Stimulated activated CD8-positive, alpha-beta memory T cell treated with anti-CD3 and anti-CD28 coated beads, Interleukin-7, amount 100 ng/mL, for 4 hours (primary cell): ENCODE results near the gene CNGA2.
"Not testable (repeated sequence)": the region's sequence is repeated elsewhere in the genome, so short reads cannot be mapped to it uniquely, and the experiment has no call there.

Source experiments
- DNase-seq, 2 donors: peaks; one replicate each; pipeline ENCODE4 v3.0.0-alpha.2; 2020; ENCODE audit warnings: low read depth in 2 of 2

The CNGA2 gene

DNA sequence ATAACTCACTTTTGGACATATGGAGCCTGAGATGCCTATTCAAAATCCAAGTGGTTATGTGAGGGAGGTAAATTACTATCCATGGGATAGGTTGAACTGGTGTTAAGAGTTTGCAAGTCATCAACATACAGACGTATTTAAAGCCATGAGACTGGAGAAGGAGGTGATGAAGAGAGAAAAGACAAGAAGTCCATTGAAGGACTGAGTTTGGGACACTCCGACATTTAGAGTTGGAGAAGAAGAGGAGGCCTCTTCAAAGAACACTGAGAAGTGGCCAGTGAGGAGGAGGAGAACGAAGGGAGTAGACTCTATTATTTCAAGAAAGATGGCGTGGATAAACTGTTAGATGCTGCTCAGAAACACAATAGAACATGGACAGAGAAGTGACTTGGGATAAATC lies at the start of gene CNGA2:
TSS of gene CNGA2 (plus strand) at position 301 of the 400 bp plus-strand sequence. CDS start 3,738 bp downstream, outside the sequence.
- DNase-seq, result no peak

DNA sequence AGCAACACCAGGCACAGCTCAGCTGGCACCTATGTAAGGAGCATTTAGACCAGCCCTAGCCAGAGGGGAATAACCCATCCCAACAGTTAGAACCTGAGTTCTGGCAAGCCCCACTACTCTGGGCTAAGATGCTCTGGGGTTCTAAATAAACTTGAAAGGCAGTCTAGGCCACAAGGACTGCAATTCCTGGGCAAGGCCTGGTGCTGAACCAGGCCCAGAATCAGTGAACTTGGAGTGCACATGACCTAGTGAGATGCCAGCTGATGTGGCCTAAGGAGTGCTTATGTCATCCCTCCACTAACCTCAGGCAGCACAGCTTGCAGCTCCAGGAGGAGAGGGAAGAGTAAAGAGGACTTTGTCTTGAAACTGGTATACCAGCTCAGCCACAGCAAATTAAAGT lies 46.9 kb upstream of the CNGA2 start:
- no peak for DNase-seq

DNA sequence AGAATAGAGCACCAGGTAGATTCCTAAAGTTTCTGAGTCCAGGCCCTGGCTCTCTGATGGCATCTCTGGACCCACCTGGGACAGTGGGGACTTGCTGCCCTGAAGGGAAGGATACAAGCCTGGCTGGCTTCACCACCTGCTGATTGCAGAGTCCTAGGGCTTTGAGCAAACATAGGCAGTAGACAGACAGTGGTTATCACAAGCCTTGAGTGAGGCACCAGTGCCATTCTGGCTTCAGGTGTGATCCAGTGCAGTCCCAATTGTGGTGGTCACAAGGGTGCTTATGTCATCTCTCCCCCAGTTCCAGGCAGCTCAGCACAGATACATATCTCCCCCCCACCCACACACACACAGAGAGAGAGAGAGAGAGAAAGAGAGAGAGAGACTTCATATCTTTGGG lies 45.9 kb upstream of the CNGA2 start:
- DNase-seq, result no peak

DNA sequence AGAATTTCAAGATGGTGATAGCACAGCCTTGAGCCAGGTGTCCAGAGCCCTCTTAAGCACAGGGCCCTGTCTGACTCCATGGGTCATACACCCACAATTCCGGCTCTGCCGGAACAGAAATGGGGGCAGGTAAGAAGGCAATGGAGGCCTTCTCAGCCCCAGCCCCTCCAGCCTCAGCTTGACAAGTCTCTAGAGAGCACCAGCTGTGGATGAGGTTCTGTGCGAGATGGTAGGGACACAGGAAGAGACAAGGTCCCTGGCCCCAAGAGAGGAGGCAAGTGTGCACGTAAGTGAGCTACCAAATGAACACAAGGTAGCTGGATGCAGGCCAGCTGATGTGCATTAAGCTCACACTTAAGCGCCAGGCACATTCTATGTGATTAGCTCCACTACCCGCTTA lies 41.7 kb upstream of the CNGA2 start:
- DNase-seq, result no peak

DNA sequence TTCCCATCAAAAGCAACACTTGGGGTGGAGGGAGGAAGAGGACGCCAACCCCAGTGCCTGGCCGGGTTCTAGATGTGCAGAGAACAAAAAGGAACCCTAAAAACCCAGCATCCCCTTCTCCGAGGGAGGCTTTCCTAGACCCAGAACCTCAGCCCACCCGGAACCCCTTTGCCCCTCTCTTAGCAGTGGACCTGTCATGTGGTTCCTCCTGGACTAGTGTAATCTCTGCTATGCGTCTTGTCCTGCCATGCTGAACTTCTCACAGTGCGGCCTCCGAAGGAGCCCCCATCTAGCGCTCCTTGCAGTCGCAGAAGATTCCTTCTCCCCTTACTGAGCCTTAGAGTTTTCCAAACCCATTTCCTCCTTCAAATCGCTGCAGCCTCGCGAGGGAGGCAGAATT lies 40.4 kb upstream of the CNGA2 start:
- DNase-seq, result no peak

DNA sequence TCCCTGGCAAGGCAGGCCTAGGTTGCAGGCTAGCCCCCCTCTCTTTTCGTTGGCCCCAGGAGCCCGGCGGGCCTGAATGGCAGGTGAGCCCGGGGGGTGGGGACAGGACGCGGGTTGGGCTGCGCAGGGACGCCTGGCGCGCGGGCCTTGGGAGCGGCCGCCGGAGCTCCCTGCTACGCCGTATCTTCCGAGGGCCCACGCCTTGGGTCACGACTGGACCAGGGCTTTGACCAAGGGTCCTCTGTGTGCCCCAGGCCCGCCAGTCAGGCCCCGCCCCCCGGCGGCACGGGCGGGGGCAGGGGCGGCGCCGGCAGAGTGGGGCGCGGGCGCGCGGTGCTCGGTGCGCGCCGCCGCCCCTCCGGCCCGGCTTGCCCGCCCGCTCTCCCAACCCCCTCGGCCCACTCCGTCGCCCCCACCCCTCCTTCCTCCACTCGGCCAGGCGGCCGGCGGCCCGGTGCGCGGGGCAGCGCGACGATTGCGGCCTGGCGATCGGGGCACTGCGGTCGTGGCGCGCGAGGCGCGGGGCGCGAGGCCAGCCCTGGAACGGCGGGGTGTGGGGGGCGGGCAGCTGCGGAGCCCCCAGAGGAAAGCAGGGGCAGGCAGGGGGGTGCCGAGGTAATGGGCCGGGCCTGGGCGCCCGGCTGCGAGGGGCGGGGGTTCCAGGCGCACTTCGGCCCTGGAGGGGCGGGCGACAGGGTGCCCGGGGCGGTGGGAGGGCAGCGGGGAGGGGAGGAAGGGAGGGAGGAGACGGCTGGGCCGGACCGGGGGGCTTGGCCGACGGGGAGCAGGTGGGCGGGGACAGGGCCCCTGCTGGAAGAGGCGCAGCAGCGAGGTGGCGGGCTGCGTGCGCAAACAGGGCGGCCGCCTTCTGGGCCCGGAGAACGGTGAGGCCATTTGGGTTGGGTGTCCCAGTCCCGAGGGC lies 39.6 kb upstream of the CNGA2 start, which contains the start of gene PRRG3:
TSS of gene PRRG3 (plus strand) at position 798 of the 922 bp plus-strand sequence. CDS start 3,357 bp downstream, outside the sequence.
- DNase-seq, result no peak

DNA sequence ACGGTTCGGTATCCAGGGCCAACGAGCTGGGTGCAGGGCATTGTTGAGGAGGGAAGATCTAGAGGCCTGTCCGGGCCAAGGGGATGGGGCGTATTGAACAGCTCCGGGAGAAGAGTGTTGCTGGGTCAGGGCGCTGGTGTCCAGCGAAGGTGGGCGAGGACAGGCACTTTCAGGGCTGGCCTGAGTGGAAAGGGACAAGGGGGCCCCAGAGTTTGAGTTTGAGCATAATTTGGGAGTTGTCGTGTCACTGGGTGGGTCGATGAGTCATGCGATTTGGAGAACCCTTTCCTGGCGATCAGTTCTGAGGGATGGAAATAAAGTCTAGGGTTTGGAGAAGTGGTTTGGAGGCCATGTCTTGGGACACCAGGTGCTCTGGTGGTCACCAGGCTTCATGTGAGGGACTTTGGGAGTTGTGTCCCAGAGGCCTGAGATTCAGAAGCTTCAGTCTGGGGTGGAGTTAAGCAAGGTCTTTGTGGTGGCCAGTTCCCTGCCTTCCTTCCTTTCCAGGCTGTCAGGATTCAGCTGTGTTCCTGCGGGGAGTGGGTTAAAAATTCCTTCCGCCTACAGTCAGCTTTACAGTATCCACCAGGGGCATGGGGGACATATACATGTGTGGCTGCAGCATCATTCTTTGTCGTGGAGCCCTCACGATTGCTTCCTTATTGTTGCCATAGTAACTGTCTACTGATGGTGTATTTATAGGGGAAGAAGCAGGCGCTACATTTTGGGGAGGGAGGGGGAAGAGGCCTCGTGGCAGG lies 38.8 kb upstream of the CNGA2 start:
- no peak for DNase-seq

DNA sequence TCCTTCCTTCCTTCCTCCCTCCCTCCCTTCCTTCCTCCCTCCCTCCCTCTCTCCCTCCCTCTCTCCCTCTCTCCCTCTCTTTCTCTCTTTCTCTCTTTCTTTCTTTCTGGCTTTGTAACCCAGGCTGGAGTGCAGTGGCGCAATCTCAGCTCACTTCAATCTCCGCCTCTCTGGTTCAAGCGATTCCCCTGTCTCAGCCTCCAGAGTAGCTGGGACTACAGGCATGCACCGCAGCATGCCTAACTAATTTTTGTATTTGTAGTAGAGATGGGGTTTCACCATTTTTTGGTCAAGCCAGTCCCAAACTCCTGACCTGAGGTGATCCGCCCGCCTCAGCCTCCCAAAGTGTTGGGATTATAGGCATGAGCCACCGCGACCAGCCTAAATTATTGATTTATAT lies 37.5 kb upstream of the CNGA2 start:
- DNase-seq, result not testable (repeated sequence)

DNA sequence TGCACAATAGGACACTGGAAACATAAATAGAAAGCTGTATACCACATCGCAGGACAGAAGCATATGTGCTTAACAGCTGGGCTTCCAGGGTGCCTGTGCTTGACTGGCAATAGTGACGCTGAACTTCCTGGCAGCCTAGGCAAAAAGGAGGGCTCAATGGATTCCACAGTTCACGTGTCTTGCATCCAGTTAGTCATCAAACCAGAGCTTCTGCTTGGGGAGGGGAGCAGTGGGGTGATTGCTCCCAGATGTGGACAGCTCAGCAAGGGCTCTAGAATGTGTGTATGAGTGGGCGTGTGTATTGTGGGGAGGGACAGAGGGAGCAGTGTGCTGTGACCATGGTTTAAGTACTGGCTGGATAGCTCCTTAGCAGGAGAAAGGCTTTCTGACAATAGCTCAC lies 37.0 kb upstream of the CNGA2 start:
- no peak for DNase-seq

DNA sequence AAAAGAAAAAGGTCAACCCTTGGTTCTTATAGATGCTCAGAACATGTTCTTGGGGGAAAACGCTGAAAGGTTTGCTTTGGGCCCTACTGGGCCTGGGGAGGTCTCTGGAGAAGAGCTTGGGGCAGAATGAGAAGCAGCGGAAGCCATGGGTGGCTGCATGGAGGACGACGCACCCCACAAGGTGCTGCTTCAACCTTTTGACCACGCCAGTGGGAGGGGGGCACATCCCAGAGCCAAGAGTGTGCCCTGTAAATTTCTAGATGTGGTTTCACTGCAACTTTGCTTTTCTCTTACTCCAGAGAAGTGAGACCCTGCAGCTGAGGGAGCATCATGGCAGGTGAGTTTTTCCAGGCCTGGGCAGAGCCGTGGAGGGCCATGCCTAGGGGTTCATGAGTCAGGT lies 36.1 kb upstream of the CNGA2 start:
- DNase-seq, result no peak

DNA sequence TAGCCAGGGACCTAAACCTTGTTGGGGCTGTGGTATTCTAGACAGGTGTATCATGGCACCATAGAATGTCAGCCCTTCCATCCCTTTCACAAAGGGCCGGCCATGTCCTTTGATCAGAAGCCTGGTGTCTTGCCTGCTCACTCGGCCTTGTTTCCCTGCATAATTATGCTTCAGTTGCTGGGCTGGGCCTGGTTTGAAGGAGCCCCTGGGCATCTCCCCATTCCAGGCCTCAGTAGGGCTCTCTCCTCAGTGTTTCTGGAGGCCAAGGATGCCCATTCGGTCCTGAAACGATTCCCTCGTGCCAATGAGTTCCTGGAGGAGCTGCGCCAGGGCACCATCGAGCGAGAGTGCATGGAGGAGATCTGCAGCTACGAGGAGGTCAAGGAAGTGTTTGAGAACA lies 34.8 kb upstream of the CNGA2 start:
- no peak for DNase-seq

DNA sequence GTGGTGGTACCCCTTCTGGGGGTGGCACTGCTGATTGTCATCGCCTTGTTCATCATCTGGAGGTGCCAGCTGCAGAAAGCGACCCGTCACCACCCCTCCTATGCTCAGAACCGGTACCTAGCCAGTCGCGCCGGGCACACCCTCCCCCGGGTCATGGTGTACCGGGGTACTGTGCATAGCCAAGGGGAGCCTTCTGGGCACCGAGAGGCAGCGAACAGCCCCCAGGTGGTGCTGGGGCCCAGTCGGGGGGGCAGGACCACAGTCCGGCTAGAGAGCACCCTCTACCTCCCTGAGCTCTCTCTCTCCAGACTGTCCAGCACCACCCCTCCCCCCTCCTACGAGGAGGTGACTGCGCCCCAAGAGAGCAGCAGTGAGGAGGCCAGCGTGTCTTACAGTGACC lies 34.0 kb upstream of the CNGA2 start:
- DNase-seq, result no peak

DNA sequence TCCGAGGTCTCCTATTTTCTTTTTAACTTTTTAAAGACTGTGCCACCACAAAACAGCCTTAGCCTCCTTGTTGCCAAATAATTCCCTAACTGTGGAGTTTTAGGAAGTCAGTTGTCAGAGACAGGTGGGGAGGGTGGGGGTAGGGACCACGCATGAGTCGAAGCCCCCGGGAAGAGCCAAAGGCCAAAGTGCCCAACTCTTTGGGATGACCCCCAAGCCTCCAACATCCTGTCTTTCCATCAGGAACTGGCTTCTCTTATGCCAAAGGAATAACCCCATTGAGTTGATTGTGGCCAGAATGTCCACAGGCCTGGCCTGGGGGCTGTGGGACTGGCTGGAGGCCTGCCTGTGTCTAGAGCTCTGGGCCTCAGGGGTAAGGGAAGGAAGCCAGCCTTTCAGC lies 33.5 kb upstream of the CNGA2 start:
- DNase-seq, result no peak

DNA sequence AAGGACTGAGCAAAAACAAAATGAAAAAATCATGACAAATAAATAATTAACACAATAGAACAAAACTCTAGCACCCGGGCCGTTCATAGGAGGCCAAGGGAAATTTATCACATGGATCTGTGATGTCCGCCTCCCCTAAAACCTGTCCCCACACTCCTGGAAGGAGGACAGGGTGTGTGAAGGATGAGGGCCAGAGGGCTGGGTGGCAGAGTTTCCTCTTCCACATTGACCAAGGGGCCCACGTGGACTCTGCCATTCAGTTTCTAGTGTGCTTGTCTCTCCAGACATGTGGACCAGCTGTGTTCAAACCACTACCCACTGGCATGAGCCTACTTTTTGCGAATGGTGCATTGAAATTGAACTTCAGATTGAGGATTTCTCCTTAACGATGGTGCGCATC lies 33.0 kb upstream of the CNGA2 start:
- no peak for DNase-seq

DNA sequence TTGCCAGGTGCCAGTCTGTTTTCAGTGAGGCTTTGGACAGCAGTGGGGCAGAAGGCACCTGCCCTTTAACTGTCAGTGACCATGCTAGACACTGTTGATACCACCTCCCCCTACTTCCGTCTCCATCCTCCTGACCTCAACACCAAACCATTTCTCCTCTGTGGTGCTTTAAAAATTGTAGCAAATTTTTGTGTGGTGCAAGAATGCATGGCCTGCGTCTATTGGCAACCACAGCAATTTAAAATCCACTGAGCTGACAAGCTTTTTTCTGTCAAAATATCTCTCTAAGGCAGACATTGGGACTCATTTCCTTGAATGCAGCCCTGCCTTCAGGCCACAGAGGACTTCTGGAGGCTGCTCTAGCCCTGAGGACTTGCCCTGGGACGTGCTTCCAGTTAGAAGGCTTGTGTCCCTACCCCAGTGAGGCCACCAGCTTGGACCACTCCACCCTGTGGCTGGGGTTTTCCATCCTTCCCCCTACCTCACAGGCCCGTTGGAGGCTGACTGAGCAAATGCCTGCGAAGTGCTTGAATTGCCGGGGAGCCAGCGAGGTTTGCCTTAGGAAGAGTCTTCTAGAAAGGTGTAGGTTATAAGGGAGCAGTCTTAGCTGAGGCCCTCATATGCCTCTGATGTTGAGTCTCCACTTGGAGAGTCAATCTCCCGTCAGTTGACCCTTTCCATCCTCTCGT lies 32.4 kb upstream of the CNGA2 start:
- no peak for DNase-seq

DNA sequence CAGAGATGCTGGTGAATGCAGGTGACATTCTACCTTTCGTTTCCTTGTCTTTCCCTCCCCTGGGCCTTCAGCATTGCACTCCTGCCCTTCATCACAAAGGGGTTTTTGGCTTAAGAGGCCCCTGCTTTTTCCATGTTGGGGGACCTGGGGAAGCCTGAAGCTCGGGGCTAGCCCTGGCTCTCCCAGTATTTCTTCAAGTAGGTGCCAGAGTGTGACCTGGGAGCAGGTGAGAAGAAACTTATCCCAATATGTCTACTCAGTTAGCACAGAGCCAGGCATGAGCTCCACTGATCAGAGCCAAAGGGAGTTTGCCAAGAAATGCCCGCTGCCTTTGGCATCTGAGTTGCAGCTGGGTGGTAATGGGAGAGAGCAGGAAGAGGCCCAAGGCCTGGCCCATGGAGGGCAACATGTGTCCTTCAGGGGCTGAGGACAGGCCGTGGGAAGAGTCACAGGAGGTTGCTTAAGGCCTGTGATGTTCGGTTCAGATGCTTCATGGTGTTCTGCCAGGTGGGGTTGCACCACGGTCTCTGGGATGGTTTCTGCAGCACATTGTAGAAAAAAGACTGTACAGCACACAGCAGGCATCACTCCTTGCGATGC lies 31.7 kb upstream of the CNGA2 start:
- no peak for DNase-seq

DNA sequence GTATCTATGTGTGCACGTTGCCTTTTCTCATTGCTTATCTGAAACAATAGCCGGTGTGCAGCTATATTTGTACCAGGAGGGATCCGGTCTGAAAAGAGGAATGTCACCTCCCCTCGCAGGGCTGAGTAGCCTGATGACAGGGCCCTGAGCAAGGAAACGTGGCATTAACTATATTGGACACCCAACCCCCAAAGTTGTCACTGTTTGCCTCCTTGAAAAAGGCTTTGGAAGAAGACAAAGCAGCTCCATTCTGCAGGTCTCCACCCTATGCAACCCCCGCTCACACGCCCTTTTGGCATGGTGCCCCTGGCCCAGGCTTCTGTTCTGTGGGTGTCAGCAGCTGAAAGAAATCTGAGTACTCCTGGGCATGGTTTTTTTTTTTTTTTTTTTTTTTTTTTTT lies 31.1 kb upstream of the CNGA2 start:
- no peak for DNase-seq

DNA sequence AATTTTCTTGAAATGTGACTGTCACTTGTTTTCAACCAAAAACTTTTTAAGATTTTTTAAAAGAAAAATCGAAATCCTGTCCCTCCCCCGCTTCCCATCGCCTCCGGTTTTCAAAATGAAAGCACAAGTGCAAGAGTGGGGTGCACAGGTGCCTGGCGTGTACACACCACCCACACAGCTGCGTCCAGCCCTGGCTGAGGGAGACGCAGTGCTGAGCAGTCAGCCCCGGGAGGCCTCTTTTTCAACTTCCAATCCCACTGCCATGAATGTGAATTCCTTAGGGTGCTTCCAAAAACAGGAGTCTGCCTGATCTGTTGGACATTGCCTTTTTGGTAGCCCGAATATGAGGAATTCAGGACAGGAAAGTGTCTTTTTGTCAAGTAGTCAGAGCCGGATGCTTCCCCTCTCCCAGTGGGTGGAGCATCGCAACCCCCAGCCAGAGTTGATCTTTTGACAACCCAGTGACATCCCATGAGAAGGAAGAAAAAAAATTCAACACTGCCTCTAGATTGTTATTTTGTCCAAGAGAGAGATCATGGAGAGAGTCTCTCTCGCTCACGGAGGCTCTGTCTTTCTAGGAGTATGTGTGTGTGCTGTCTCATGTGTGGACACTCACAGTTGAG lies 30.4 kb upstream of the CNGA2 start:
- no peak for DNase-seq

DNA sequence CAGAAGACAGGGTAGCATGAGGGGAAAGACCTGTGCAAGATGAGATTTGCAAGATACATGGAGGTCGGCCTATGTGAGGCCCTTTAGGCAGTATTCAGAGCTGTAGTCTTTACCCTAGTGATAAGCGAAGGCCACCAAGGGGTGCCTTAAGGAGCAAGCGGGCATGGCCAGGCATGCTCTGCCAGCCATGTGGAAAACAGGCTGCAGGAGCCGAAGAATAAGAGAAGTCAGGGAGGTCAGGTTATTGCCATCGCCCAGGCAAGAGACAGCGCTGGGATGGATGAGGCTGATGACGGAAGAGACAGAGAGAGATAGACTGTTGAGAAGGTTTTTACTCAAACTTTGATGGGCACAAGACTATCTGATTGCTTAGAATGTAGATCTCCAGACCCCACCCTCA lies 25.7 kb upstream of the CNGA2 start:
- no peak for DNase-seq

DNA sequence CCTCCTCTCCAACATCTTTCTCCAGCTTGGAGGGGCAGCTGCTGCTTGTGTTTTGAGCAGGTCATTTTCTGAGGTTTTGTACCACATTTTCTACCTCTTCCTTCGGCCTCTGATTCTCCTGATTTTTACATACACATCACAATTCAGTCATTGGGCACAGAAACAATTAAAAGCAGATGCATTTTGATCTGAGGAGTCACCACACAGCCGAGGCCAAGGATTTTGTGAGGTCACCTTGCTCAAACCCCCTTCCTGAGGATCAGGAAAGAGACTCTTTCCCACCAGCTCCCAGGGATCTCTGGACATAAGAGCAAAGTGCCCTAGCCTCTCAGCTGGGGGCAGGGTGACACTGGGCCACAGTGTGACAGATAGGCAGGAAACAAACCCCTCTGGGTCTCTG lies 24.1 kb upstream of the CNGA2 start:
- no peak for DNase-seq

DNA sequence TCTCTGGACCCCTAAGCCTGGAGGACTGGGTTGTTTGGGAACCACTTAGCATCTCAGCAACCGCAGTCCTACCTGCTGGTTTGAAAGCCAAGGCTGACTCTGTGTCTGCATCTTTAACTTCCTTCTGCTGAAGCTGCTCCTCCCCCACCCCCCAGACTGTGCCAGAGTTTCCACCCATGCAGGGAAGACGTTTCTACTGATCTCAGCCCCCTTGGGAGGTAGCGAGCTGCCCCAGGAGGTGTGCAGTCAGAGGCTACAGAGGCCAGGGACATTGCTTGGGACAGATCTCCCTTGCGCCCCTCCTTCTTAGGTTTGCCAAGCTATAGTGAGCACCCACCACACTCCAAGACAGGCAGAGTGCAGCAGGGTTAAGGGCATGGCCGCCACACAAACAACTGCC lies 23.4 kb upstream of the CNGA2 start:
- no peak for DNase-seq

DNA sequence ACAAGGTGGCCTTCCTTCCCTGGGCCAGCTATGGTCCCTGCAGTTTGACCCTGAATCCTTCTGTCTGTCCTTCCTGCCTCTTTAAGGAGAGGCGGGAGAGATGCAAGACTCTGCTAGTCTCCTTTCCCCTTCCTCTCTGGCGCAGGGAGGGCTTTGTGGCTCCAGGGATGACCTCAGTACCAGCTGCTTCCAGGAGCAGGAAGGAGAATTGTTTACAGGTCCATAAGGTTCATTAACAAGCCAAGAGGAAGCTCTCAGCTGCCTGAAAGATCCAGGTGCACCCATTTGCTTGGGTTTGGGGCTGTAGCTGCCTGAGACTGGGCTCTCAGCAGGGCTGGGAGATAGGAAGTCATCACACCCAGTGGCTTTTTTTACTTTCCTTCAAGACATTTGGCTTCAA lies 22.8 kb upstream of the CNGA2 start:
- no peak for DNase-seq
